SKM-1 (cell line): ENCODE measurements around the gene S100A10.

Source experiments
- DNase-seq: peaks from one replicate; lab custom pipeline; 2025; ENCODE audit not compliant: unreplicated experiment; lab: John Stamatoyannopoulos, UW

Gene S100A10

GRCh38 chr1:151993734-151994496 is at the start of gene S100A10:
Gene S100A10 (minus strand): TSS chr1:151993859. CDS start chr1:151986230, 7,629 bp downstream.
- no peak for DNase-seq

- DNase-seq: no peak
Observed at GRCh38 chr1:152042030-152042429, 48.4 kb upstream of the S100A10 start.

GRCh38 chr1:152039886-152040285 is 46.2 kb upstream of the S100A10 start:
- no peak for DNase-seq

- no peak for DNase-seq
Observed at GRCh38 chr1:152039461-152039860, 45.8 kb upstream of the S100A10 start.

GRCh38 chr1:152038871-152039270 is 45.2 kb upstream of the S100A10 start:
- DNase-seq: no peak

GRCh38 chr1:152036267-152037216 is 42.9 kb upstream of the S100A10 start, which contains the start of gene S100A11:
Gene S100A11 (minus strand): TSS chr1:152037004. CDS start chr1:152036915, 89 bp downstream.
- DNase-seq: peak; percentile 88

- DNase-seq: peak; percentile 37
Observed at GRCh38 chr1:152035539-152036266, 42.0 kb upstream of the S100A10 start.

GRCh38 chr1:152034654-152035538 is 41.2 kb upstream of the S100A10 start:
- DNase-seq: peak; percentile 80

- peak; percentile 66 for DNase-seq
Observed at GRCh38 chr1:152034324-152034653, 40.6 kb upstream of the S100A10 start.

- DNase-seq: no peak
Observed at GRCh38 chr1:152029929-152030211, 36.2 kb upstream of the S100A10 start.

- no peak for DNase-seq
Observed at GRCh38 chr1:152029144-152029928, 35.7 kb upstream of the S100A10 start.

- DNase-seq: no peak
Observed at GRCh38 chr1:152026895-152027294, 33.2 kb upstream of the S100A10 start.

- DNase-seq: no peak
Observed at GRCh38 chr1:152024223-152024622, 30.6 kb upstream of the S100A10 start.

GRCh38 chr1:152023221-152023620 is 29.6 kb upstream of the S100A10 start:
- no peak for DNase-seq

- DNase-seq: no peak
Observed at GRCh38 chr1:152022474-152022873, 28.8 kb upstream of the S100A10 start.

- DNase-seq: no peak
Observed at GRCh38 chr1:152021569-152021968, 27.9 kb upstream of the S100A10 start.

- no peak for DNase-seq
Observed at GRCh38 chr1:152020849-152021248, 27.2 kb upstream of the S100A10 start.

- no peak for DNase-seq
Observed at GRCh38 chr1:152018537-152018936, 24.9 kb upstream of the S100A10 start.

- no peak for DNase-seq
Observed at GRCh38 chr1:152015766-152016165, 22.1 kb upstream of the S100A10 start.

- DNase-seq: no peak
Observed at GRCh38 chr1:152014943-152015342, 21.3 kb upstream of the S100A10 start.
